Suppressor macrophage treated with lipopolysaccharide for 1 hour (primary cell): ENCODE data around the gene PANK2.
"Not testable (repeated sequence)": the region's sequence is repeated elsewhere in the genome, so short reads cannot be mapped to it uniquely, and the experiment has no call there.

ENCODE experiments used
- DNase-seq, 3 donors: peaks; one replicate each; pipeline ENCODE4 v3.0.0-alpha.2; 2020 to 2022

Gene PANK2

DNA sequence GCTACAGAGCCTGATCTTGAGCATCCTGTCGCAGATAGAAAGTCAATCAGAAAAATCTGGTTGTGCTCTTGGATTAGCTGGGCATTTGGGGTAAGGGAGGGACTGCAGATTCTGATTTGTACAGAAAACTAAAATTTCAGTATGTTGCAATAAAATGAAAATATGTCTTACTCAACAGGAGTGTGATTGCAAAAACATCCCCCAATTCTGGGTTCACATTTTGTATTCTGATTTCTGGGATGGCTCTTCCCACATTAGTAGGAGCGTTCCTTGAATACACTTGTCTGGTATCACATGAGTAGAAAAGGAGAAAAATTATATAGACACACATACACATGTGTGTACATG is 40.5 kb downstream of the PANK2 start:
- DNase-seq, result peak; percentile 12 to 55 (median 44)

GRCh38 chr20:3930265-3931206 is 41.3 kb downstream of the PANK2 start:
- no peak for DNase-seq

DNA sequence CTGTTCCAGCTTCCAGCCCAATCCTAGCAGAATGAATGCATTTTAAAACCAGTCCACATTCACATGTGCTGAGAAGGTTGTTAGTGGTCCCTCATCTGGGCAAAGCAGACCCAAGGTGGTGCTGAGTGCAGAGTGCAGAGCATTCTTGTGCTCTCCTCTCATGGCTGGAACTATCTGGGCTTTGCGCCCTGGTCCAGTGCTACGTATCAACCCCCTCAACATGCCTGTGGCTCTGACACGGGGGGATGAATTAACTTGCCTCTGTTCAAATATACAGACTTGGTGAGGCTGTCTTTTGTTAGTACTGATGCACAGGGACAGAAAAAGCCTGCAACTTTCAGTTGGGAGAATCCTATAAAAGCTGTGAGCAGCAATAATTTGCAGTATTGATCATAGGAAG is 42.5 kb downstream of the PANK2 start:
- DNase-seq, result no peak

- peak in 1 of 3 donors; percentile 16 for DNase-seq
Measured at GRCh38 chr20:3932277-3932676, 43.1 kb downstream of the PANK2 start.

DNA sequence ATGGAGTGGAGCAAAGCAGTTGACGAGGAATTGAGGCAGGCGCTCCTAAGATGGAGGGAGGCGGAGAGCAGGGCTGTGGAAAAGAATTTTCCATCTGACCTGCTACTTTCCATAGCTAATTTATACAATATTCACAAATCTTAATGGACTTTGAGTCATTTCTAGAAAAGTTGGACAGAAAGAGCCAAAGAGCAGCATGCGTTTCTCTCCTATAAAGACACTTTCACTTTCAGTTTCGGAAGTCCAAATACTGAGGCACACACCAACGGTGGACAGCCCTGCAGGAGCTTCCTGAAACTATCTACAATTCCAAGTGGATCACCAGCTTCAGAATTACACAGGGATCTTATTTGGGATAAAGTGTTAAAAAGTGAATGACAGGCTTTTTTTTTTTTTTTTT is 43.5 kb downstream of the PANK2 start:
- peak; percentile 40 to 62 (median 44) for DNase-seq

DNA sequence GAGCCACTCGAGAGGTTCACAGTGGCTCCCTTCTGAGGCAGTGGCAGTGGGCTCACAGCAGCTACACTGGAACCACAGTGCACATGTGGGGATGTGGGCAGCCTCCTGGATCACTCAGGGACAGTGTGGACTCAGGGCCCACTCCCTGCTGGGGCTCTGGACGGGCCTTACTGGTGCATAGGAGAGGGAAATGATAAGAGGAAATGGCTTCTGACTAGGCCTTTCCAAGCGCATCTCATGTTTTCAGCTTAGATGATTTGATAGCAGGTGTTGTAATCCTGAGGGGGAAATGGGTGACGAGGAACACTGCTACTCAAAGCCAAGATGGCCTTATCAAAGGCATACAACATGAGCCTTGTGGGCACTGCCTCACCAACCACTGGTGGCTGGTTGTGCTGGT is 44.0 kb downstream of the PANK2 start:
- DNase-seq, result peak in 2 of 3 donors; percentile 31 to 36

DNA sequence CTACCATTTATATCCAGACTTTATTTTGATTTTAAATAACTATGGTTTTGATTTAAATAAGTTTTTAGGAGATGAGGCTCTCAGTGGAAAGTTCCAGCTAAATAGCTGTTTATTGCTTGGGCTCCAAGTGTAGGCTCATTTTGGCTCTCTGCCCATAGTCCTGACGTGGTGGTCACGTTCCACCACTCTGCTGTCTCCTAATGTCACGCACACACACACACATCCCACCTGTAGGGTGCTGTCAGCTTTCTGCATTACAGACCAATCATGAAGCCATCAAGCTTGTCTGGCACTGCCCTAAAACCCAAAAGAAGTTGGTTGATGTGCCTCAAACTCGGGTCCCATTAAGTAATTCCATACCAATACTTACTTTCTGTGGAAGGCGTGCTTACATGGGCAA is 45.4 kb downstream of the PANK2 start:
- DNase-seq, result peak in 1 of 3 donors; percentile 16

DNA sequence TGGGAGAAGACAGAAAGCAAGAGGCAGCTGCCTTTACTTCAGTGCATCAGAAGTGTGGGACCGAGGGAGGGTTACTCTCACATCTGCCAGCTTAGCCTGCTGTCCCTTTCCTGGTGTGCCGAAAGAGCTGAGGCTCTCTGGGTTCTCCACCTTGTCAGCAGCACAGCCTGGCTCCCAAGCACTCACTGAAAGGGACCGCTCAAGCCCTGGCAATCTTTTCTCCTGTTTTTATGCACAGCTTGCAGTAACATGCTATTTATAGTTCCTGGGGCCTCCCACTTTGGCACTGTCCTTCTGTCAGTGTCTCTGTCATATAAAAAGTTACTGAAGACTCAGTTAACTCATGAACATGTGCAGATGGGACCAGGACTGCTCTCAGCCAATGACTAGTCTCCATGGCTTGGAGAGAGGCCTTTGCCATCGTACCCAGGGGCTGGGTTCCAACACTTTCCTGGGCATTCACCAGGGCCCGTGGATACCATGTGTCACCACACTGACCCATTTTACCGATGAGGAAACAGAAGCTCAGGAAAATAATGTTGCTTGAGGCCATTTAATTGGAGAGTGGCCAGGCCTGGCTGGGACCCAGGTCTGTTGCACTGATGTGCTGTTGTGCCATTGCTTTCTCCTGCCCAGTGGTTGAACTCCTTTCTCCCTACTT is 46.2 kb downstream of the PANK2 start:
- DNase-seq, result peak in 1 of 3 donors; percentile 16

- DNase-seq, result no peak
Measured at GRCh38 chr20:3935956-3936340, 46.8 kb downstream of the PANK2 start.

GRCh38 chr20:3937618-3938017 is 48.4 kb downstream of the PANK2 start:
- no peak for DNase-seq

- no peak for DNase-seq
Measured at GRCh38 chr20:3940905-3941304, 51.7 kb downstream of the PANK2 start.

DNA sequence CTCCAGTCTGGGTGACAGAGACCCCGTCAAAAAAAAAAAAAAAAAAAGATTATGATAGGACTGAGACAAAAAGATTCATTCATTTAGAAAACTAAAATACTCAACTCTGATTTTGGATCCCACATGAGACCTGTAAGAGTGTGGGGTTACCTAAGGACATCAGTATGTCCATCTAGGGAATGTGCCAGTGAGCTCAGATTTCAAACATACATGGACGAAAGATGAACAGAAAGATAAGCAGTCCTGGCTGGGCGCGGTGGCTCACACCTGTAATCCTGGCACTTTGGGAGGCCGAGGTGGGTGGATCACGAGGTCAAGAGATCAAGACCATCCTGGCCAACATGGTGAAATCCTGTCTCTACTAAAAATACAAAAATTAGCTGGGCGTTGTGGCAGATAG is 57.5 kb downstream of the PANK2 start:
- not testable (repeated sequence) for DNase-seq

DNA sequence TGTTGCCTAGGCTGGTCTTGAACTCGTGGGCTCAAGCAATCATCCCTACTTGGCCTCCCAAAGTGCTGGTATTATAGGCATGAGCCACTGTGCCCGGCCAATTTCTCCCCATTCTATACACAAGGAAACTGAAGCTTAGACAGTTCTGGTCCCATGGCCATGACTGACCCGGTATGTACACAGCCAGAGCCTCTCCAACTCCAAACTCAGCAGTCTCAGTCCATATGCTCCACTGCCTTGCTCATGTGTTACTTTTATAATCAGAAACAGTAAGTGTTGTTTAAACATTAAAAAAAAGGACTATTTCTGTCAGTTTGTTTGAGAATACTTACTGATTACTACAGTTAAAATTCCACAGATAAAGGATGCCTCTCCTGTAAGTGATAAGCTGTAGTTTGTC is 75.5 kb downstream of the PANK2 start:
- DNase-seq, result no peak

DNA sequence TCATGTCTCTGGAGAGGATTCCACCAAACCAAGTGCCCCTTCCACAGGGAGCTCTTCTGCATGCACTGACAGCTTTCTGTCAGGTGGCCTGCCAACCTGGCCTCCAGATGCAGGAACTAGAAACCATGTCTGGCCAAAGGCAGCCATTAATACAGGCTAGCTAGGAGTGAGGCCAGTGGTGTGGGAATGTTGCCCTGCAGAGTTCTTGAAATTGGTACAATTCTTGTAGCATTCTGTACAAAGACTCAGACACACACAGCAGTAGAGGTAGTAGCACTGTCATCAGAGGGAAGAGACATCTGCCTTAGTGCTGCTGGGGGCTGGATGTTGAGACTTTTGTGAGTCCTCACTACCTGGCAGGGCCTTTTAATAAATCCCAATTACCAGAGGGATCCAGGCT is 77.4 kb downstream of the PANK2 start:
- no peak for DNase-seq

DNA sequence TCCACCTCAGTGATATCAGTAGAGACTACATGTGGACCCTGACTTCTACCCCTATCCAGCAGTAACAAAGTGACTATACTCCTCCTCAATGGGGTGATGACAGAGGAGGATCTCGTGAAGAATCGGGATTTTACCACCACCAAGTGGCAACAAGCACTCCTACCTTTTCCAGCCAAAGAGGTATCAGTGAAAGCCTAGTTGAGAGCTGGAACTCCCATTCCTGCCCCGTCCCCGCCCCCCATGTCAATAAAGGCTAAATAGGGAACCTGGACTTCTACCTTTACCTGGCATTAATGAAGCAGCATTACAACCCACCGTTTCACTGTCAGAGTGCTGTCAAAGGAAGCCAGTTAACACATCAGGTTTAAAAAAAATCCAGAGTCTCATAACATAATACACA is 80.8 kb downstream of the PANK2 start:
- DNase-seq, result no peak

DNA sequence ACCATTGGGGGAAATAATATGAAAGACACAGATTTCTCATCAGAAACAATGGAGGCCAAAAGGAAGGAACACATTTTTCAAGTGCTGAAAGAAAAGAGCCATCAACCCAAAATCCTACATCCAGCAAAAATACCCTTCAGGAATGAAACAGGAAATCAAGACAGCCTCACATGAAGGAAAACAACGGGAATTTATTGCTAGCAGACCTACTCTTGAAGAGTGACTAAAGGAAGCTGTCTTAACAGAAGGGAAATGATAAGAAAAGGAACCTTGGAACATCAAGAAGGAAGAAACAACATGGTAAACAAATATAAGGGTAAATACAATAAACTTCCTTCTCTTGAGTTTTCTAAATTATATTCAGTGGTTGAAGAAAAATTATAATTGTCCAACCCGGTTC is 82.0 kb downstream of the PANK2 start:
- no peak for DNase-seq

GRCh38 chr20:3972161-3972560 is 83.0 kb downstream of the PANK2 start:
- no peak for DNase-seq

DNA sequence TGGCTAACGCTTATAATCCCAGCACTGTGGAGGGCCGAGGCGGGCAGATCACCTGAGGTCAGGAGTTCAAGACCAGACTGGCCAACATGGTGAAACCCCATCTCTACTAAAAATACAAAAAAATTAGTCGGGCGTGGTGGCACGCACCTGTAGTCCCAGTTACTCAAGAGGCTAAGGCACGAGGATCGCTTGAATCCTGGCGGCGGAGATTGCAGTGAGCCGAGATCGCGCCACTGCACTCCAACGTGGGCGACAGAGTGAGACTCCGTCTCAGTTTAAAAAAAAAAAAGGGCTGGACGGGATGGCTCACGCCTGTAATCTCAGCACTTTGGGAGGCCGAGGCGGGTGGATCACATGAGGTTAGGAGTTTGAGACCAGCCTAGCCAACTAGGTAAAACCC is 83.4 kb downstream of the PANK2 start:
- not testable (repeated sequence) for DNase-seq

DNA sequence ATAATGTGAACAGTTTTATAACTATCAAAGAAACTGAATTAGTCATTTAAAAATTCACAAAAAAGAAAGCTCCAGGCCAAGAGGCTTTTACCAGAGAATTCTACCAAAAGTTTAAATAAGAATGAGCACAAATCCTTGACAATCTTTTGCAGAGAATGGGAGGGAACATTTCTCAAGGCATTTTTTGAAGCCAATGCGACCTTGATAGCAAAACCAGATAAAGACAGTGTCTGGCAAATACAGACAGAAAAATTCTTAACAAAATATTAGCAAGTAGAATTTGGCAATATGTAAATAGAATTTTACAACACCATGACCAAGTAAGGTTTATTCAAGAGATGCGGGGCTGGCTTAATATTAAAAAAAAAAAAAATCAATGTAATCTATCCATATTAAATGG is 84.5 kb downstream of the PANK2 start:
- no peak for DNase-seq

- DNase-seq, result no peak
Measured at GRCh38 chr20:3976511-3976910, 87.3 kb downstream of the PANK2 start.
